ENCODE measurements around the gene USP25. TPM values are rescaled to one million over a fixed set of nuclear protein-coding genes. Genes with fewer than 3 reads are reported as not detected.

The USP25 gene
- total and polyA plus RNA-seq, 7 donors = 20.0 to 149 (median 104) TPM

DNA sequence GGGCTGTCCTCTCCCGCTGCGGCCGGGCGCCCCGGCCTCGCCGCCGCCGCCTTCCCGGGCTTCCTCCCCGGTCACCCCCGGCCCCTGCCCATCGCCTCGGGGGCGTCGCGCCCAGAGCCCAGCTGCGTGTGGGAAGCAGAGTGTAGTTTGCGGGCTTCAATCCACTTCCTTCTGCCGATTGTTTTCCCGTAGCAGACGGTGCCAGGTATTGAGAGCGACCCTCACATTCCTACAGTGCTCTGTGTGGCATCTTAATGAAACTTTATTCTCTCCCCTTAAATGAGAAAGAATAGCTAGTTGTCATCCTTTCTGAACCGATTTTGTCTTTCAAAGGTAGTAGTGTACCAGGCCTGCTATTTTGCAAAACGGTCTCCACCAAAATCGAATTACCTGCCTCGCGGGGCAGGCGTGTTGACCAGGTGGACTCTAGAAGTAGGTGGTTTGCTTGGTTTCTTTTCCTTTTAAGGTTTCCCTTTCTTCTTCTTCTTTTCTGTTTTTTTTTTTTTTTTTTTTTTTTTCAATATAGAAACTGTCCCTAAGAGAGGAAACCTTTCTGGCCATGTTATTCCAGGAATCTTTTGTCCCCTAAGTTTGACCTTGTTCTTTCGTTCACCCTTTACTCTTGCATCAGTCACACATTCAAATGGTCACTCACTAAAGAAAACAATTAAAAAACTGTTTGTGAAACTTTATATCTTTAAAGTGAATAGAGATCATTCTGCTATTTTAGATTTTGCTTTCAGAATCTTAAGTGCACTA is 881 bp downstream of the USP25 start:
- ATAC-seq (peak in 1 of 4 donors; percentile 15), DNase-seq (peak in 1 of 2 donors; percentile 77)
- 0 to 1% (median 0%) methylated on average over 16 to 30 of the region's 30 CpGs for WGBS, 3 donors
- Histone ChIP-seq H3K27ac (peak overlapping the region; percentile 97), H3K36me3 (ENCODE audit: insufficient read depth in 1 of 2, low read depth in 1 of 2) (no peaks in the 10 kb centered on the region), H3K4me3 (peak overlapping the region; percentile 93), H3K4me1 (peaks cover 21% of the 10 kb centered on the region), H3K9me3 (no peaks in the 10 kb centered on the region), H3K27me3 (ENCODE audit: insufficient read depth in 3 of 3, low read length in 2 of 3) (no peaks in the 10 kb centered on the region)
- TF ChIP-seq, protein P1, sequence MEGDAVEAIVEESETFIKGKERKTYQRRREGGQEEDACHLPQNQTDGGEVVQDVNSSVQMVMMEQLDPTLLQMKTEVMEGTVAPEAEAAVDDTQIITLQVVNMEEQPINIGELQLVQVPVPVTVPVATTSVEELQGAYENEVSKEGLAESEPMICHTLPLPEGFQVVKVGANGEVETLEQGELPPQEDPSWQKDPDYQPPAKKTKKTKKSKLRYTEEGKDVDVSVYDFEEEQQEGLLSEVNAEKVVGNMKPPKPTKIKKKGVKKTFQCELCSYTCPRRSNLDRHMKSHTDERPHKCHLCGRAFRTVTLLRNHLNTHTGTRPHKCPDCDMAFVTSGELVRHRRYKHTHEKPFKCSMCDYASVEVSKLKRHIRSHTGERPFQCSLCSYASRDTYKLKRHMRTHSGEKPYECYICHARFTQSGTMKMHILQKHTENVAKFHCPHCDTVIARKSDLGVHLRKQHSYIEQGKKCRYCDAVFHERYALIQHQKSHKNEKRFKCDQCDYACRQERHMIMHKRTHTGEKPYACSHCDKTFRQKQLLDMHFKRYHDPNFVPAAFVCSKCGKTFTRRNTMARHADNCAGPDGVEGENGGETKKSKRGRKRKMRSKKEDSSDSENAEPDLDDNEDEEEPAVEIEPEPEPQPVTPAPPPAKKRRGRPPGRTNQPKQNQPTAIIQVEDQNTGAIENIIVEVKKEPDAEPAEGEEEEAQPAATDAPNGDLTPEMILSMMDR (IDR thresholded peaks at IDR 0.05) = no peak
- intact Hi-C loops (cut with DNase I) = loop anchor here (1.0 to 5.0 kb wide), 3 partner anchors 77 to 96 kb away; no protein-coding TSS in a partner anchor

DNA sequence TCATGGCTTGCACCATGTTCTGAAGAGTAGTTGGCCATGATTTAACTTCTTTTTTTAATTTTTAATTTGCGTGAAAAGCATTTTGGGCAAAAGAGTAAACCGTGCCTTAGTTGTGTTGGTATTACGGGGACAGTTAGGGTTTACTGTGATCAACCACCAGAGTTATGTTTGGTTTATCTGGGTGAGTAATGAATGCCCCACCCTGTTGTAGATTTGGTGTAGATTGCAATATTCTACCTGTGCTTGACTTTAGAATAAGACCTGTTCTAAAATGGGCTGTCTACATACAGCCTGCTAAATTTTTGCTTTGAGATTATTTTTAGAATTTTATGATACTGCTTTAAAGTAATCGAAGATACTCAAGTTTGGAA is 1.4 kb downstream of the USP25 start:
- H3K9me3 ChIP-seq = no peaks in the 10 kb centered on the region
- ATAC-seq (peak in 1 of 4 donors; percentile 12), DNase-seq (no peak)
- 3 to 6% (median 5%) methylated on average over 4 of the region's 4 CpGs for whole genome bisulfite sequencing, 3 donors
- H3K4me1 ChIP-seq = peaks cover 25% of the 10 kb centered on the region
- no peaks in the 10 kb centered on the region for H3K27me3 ChIP-seq (ENCODE audit: insufficient read depth in 3 of 3, low read length in 2 of 3)
- no peaks in the 10 kb centered on the region for H3K36me3 ChIP-seq (ENCODE audit: insufficient read depth in 1 of 2, low read depth in 1 of 2)
- intact Hi-C loops (cut with DNase I) = loop anchor here (5.0 kb wide), 2 partner anchors 76 to 91 kb away; no protein-coding TSS in a partner anchor
- TF ChIP-seq, protein P1 (IDR thresholded peaks at IDR 0.05) = no peak
- H3K4me3 ChIP-seq = peak overlapping the region; percentile 93
- H3K27ac ChIP-seq = peak overlapping the region; percentile 97

DNA sequence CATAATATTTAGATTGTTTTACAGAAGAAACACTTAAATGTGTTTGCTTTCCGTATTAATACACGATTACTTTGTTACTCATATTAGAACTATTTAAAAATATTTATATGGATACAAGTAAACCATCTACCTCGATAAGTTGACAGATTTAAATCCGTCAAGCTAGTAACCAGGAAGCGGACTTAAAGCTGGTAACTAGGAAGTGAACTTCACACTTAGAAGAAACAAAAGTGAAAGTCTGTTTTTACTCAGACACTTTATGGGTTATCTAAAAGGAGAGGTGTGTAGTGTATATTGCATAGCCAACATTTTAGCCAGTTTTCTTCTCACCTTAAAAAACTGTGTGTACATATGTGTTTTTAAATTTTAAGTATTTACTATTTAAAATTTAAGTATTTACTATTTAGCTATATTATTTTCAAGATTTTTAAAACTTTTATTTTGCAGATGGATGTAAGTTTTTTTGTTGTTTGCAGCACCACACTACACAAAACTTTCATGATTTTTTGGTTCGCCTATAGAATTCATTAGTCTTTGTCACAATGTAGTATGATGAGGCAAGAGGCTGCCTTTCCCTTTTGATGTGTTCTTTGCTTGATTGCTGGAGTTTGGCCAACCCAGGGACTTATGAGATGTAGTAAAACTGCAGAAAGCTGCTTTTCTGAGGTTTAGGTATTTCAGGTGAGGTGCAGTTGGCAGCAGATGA is 2.7 kb downstream of the USP25 start:
- WGBS, 3 donors = 14 to 17% (median 16%) methylated on average over 6 of the region's 6 CpGs
- peak overlapping the region; percentile 97 for H3K27ac ChIP-seq
- no peak for ATAC-seq
- TF ChIP-seq, protein P1 (IDR thresholded peaks at IDR 0.05) = no peak
- no peaks in the 10 kb centered on the region for H3K27me3 ChIP-seq (ENCODE audit: insufficient read depth in 3 of 3, low read length in 2 of 3)
- H3K9me3 ChIP-seq = no peaks in the 10 kb centered on the region
- intact Hi-C loops (cut with DNase I) = loop anchor here (5.0 kb wide), 2 partner anchors 75 to 90 kb away; no protein-coding TSS in a partner anchor
- H3K36me3 ChIP-seq (ENCODE audit: insufficient read depth in 1 of 2, low read depth in 1 of 2) = no peaks in the 10 kb centered on the region
- H3K4me1 ChIP-seq = peaks cover 34% of the 10 kb centered on the region
- H3K4me3 ChIP-seq = peak overlapping the region; percentile 93
- no peak for DNase-seq

GRCh38 chr21:15732996-15733329 is 3.2 kb downstream of the USP25 start:
- H3K4me1 ChIP-seq = peaks cover 35% of the 10 kb centered on the region
- intact Hi-C loops (cut with DNase I) = loop anchor here (5.0 kb wide), 2 partner anchors 74 to 89 kb away; no protein-coding TSS in a partner anchor
- H3K27me3 ChIP-seq (ENCODE audit: insufficient read depth in 3 of 3, low read length in 2 of 3) = no peaks in the 10 kb centered on the region
- WGBS, 3 donors = 7 to 19% (median 14%) methylated on average over 3 of the region's 3 CpGs
- H3K36me3 ChIP-seq (ENCODE audit: insufficient read depth in 1 of 2, low read depth in 1 of 2) = no peaks in the 10 kb centered on the region
- peak overlapping the region; percentile 97 for H3K27ac ChIP-seq
- H3K9me3 ChIP-seq = no peaks in the 10 kb centered on the region
- no peak for ATAC-seq
- TF ChIP-seq, protein P1 (IDR thresholded peaks at IDR 0.05) = no peak
- DNase-seq = no peak
- peak overlapping the region; percentile 93 for H3K4me3 ChIP-seq

Measured in psoas muscle (tissue), 8 donors.